Endothelial cell of umbilical vein (primary cell): ENCODE measurements around the gene SNURF. TPM values are rescaled to one million over a fixed set of nuclear protein-coding genes. Genes with fewer than 3 reads are reported as not detected.

Experiments used
- BruUV-seq: library from RNA; stranded (reverse); fragments of 400-500 nt; replicated peaks from 2 replicates; lab custom pipeline; 2021; lab: Mats Ljungman, UMichigan
- CTCF ChIA-PET: fragments of 300-600, 350-600 bp; sonication (Branson Sonifier 250); formaldehyde crosslinking; loops from one replicate; lab custom pipeline; 2021; ENCODE audit warnings: antibody characterized with exemption, inconsistent platforms; lab: Charles Lee
- POLR2A ChIA-PET: fragments of 300-600, 350-600 bp; sonication (Branson Sonifier 250); formaldehyde crosslinking; loops from one replicate; lab custom pipeline; 2021; ENCODE audit warnings: antibody characterized with exemption, inconsistent platforms; lab: Charles Lee
- DNase-seq: peaks from one replicate; pipeline ENCODE4 v3.0.0-alpha.2; 2011; ENCODE audit warnings: low read depth, low spot score
- FAIRE-seq: peaks from 2 replicates; lab custom pipeline; 2011; peaks lifted over from hg19 to GRCh38; lab: Jason Lieb, UNC
- H2AFZ ChIP-seq: 2 replicates; pipeline ENCODE4 v1.6.0; 2012; ENCODE audit warnings: low read depth, low read length, control low read depth, inconsistent platforms
- H3K27ac ChIP-seq: 2 replicates; pipeline ENCODE4 v1.5.1; 2011; ENCODE audit warnings: low read depth, mild to moderate bottlenecking, control low read depth, low read length, moderate library complexity; ENCODE audit not compliant: insufficient read depth
- H3K27me3 ChIP-seq, 2 experiments: 2 replicates each; pipeline versions ENCODE4 v1.6.0 to v1.6.1; 2011; ENCODE audit warnings: low read length in 2 of 2, mixed read lengths in 1 of 2; ENCODE audit not compliant: control insufficient read depth in 2 of 2, insufficient read depth in 2 of 2
- H3K36me3 ChIP-seq, 2 experiments: 2 replicates in 1 of 2; 3 replicates in 1 of 2; pipeline ENCODE4 v1.5.1; 2011; ENCODE audit warnings: low read length in 2 of 2, mild to moderate bottlenecking in 1 of 2, moderate library complexity in 1 of 2; ENCODE audit not compliant: control insufficient read depth in 2 of 2, insufficient read depth in 2 of 2; ENCODE audit errors: extremely low read depth in 1 of 2
- H3K4me1 ChIP-seq: 3 replicates; pipeline ENCODE4 v1.5.1; 2011; ENCODE audit warnings: mild to moderate bottlenecking, low read length; ENCODE audit not compliant: control insufficient read depth, insufficient read depth; ENCODE audit errors: extremely low read depth
- H3K4me2 ChIP-seq: 2 replicates; pipeline ENCODE4 v1.6.1; 2011; ENCODE audit warnings: low read length, control low read depth, mixed read lengths; ENCODE audit not compliant: insufficient read depth
- H3K4me3 ChIP-seq, 3 experiments: fragments of 200-600 bp in 1 of 3; sonication (generic), shearing (Covaris generic) in 1 of 3; replicated peaks in 1 of 3; 2 replicates each; pipeline ENCODE4 v1.5.1; 2011 to 2016; ENCODE audit warnings: control low read depth in 3 of 3, low read length in 3 of 3, mild to moderate bottlenecking in 2 of 3, inconsistent platforms in 1 of 3, low read depth in 1 of 3, moderate library complexity in 1 of 3; ENCODE audit not compliant: insufficient read depth in 1 of 3
- H3K79me2 ChIP-seq: 2 replicates; pipeline ENCODE4 v1.6.0; 2012; ENCODE audit warnings: low read length, inconsistent platforms; ENCODE audit not compliant: control insufficient read depth, insufficient read depth
- H3K9ac ChIP-seq: replicated peaks from 2 replicates; pipeline ENCODE3; 2011; ENCODE audit warnings: low read length, control low read depth; ENCODE audit not compliant: insufficient read depth; ENCODE audit errors: extremely low read depth
- H3K9me1 ChIP-seq: replicated peaks from 3 replicates; pipeline ENCODE4 v1.6.0; 2011; ENCODE audit warnings: mild to moderate bottlenecking, low read length; ENCODE audit not compliant: control insufficient read depth, insufficient read depth; ENCODE audit errors: extremely low read depth
- H3K9me3 ChIP-seq: replicated peaks from 2 replicates; pipeline ENCODE4 v1.5.1; 2012; ENCODE audit warnings: low read length, inconsistent platforms; ENCODE audit not compliant: control insufficient read depth, insufficient read depth
- H4K20me1 ChIP-seq: replicated peaks from 2 replicates; pipeline ENCODE3; 2011; ENCODE audit warnings: mild to moderate bottlenecking, low read length; ENCODE audit not compliant: control insufficient read depth, insufficient read depth; ENCODE audit errors: extremely low read depth
- CTCF ChIP-seq, 2 donors: IDR thresholded peaks; 1 replicate in 1 of 2; 2 replicates in 1 of 2; pipeline ENCODE4 v1.5.1; 2011; ENCODE audit warnings: low read length in 2 of 2, mild to moderate bottlenecking in 2 of 2, moderate library complexity in 2 of 2, control low read depth in 1 of 2, inconsistent platforms in 1 of 2, low read depth in 1 of 2; ENCODE audit not compliant: insufficient read depth in 1 of 2; ENCODE audit errors: extremely low read depth in 1 of 2
- EZH2 ChIP-seq: IDR thresholded peaks from 2 replicates; pipeline ENCODE4 v1.6.1; 2012; ENCODE audit warnings: borderline replicate concordance, low read depth, mild to moderate bottlenecking, moderate library complexity, low read length, inconsistent platforms; ENCODE audit not compliant: severe bottlenecking
- FOS ChIP-seq: IDR thresholded peaks from 2 replicates; pipeline ENCODE4 v1.6.1; 2011; ENCODE audit warnings: mild to moderate bottlenecking, low read length, moderate library complexity, borderline replicate concordance; ENCODE audit not compliant: insufficient read depth
- GATA2 ChIP-seq: IDR thresholded peaks from 2 replicates; pipeline ENCODE4 v1.7.0; 2011; ENCODE audit warnings: low read depth, mild to moderate bottlenecking, moderate library complexity, mixed read lengths, low read length; ENCODE audit not compliant: insufficient read length, insufficient read depth
- JUN ChIP-seq: IDR thresholded peaks from 2 replicates; pipeline ENCODE4 v1.6.1; 2011; ENCODE audit warnings: borderline replicate concordance, low read depth; ENCODE audit not compliant: insufficient read length, insufficient read depth
- MAX ChIP-seq: IDR thresholded peaks from 2 replicates; pipeline ENCODE4 v1.6.1; 2011; ENCODE audit not compliant: insufficient read depth, insufficient read length
- MYC ChIP-seq: IDR thresholded peaks from one replicate; pipeline ENCODE4 v1.6.1; 2011; ENCODE audit warnings: mild to moderate bottlenecking, low read depth, low read length
- POLR2A ChIP-seq: IDR thresholded peaks from 2 replicates; pipeline ENCODE4 v1.6.1; 2012; ENCODE audit warnings: low read depth, mild to moderate bottlenecking, control low read depth, low read length
- POLR2AphosphoS5 ChIP-seq: IDR thresholded peaks from 2 replicates; pipeline ENCODE4 v1.6.1; 2012; ENCODE audit warnings: low read depth, mild to moderate bottlenecking, control low read depth, low read length, moderate library complexity; ENCODE audit not compliant: insufficient read depth
- dilution Hi-C: fragments of 300-500 bp; cut with MboI; formaldehyde crosslinking; loops from one replicate; pipeline ENCODE4 v1.15.0; 2019; ENCODE audit warnings: low sequenced_read_pairs; ENCODE audit not compliant: extremely low pct_ligation_motif_present
- intact Hi-C: fragments of 100-400 bp; cut with micrococcal nuclease; formaldehyde crosslinking; loops from one replicate; pipeline ENCODE4 v1.10.0; 2022
- polyA plus RNA-seq, 4 experiments: library from polyadenylated mRNA; depleted of rRNA in 3 of 4; stranded (reverse) in 3 of 4; unstranded in 1 of 4; fragments of >200 nt; gene quantifications; 2 replicates each; pipeline versions ENCODE4 v1.2.1 to v1.2.3, GENCODE V29; 2011 to 2012; ENCODE audit warnings: missing spikeins in 1 of 4
- total RNA-seq: library from RNA; stranded (reverse); gene quantifications from 2 replicates; pipeline ENCODE4 v1.2.3, GENCODE V29; 2021

SNURF gene
- total and polyA plus RNA-seq, 2 donors (not counting 3 experiments of a cell fraction or from before 2014, with no cell fraction given) = 3.9 to 9.4 TPM

GRCh38 chr15:24944954-24945353 lies 9.8 kb upstream of the SNURF start:
- Histone ChIP-seq H3K9ac (no peak overlapping the region), H3K4me3 (no peak overlapping the region), H3K79me2 (no peaks in the 10 kb centered on the region), H3K4me1 (peaks cover 2% of the 10 kb centered on the region), H4K20me1 (no peaks in the 10 kb centered on the region), H3K9me1 (no peaks in the 10 kb centered on the region), H3K36me3 (no peaks in the 10 kb centered on the region), H3K27ac (no peak overlapping the region), H3K27me3 (no peaks in the 10 kb centered on the region), H3K4me2 (no peak overlapping the region), H2AFZ (no peak overlapping the region), H3K9me3 (no peaks in the 10 kb centered on the region)
- no TSS peak for BruUV-seq
- intact Hi-C loops (no loop called here), dilution Hi-C loops (no loop called here)
- no peak for TF ChIP-seq GATA2
- TF ChIP-seq MYC = no peak
- no peak for TF ChIP-seq FOS
- no peak for TF ChIP-seq MAX
- no peak for TF ChIP-seq EZH2
- no peak for TF ChIP-seq CTCF (IDR thresholded peaks at IDR 0.05; ENCODE audit: extremely low read depth in 1 of 2, insufficient read depth in 1 of 2, low read depth in 1 of 2, low read length in 2 of 2)
- TF ChIP-seq JUN = no peak
- no peak for TF ChIP-seq POLR2A
- TF ChIP-seq POLR2AphosphoS5 = no peak
- DNase-seq (no peak), FAIRE-seq (no peak)
- ChIA-PET CTCF (no interaction called here), POLR2A (no interaction called here)
